Chondrocyte (in vitro differentiated cells): ENCODE data around the gene ZNF473. TPM values are rescaled to one million over a fixed set of nuclear protein-coding genes. Genes with fewer than 3 reads are reported as not detected.

Experiments
- DNase-seq: peaks from one replicate; pipeline ENCODE4 v3.0.0; 2021; ENCODE audit warnings: mixed read lengths, low spot score
- H3K27ac Mint-ChIP-seq: one replicate; pipeline ENCODE4 v1.8.0; 2021; ENCODE audit warnings: mild to moderate bottlenecking, moderate library complexity, mixed read lengths; ENCODE audit not compliant: unreplicated experiment
- H3K27me3 Mint-ChIP-seq: 2 replicates; pipeline ENCODE4 v1.8.0; 2021; ENCODE audit warnings: low read depth, mixed read lengths
- H3K36me3 Mint-ChIP-seq: 2 replicates; pipeline ENCODE4 v1.8.0; 2021; ENCODE audit warnings: low read depth, mixed read lengths
- H3K4me1 Mint-ChIP-seq: 2 replicates; pipeline ENCODE4 v1.8.0; 2021; ENCODE audit warnings: low read depth, mild to moderate bottlenecking, mixed read lengths
- H3K4me3 Mint-ChIP-seq: one replicate; pipeline ENCODE4 v1.8.0; 2021; ENCODE audit warnings: mild to moderate bottlenecking, moderate library complexity, mixed read lengths; ENCODE audit not compliant: unreplicated experiment
- H3K9me3 Mint-ChIP-seq: 2 replicates; pipeline ENCODE4 v1.8.0; 2021; ENCODE audit warnings: low read depth, mixed read lengths
- CTCF ChIP-seq: fragments of 200-600 bp; sonication (generic); IDR thresholded peaks from 2 replicates; pipeline ENCODE4 v1.5.0; 2021; ENCODE audit warnings: antibody characterized with exemption, mild to moderate bottlenecking, moderate library complexity
- total RNA-seq: library from RNA; stranded (reverse); gene quantifications from 3 replicates; pipeline ENCODE4 v1.2.1, GENCODE V29; 2021

ZNF473 gene
- total RNA-seq, 1 donor from 2014 or later = 7.3 TPM

- Mint-ChIP-seq H3K9me3 (no peaks in the 10 kb centered on the region), H3K4me3 (no peak overlapping the region), H3K36me3 (peaks cover 31% of the 10 kb centered on the region), H3K27me3 (no peaks in the 10 kb centered on the region), H3K4me1 (no peaks in the 10 kb centered on the region), H3K27ac (no peak overlapping the region)
- no peak for DNase-seq
- no peak for TF ChIP-seq CTCF
Observed at GRCh38 chr19:50016225-50016807, 9.5 kb upstream of the ZNF473 start.

- TF ChIP-seq CTCF = no peak
- Mint-ChIP-seq H3K27me3 (no peaks in the 10 kb centered on the region), H3K4me1 (peaks cover 13% of the 10 kb centered on the region), H3K36me3 (peaks cover 12% of the 10 kb centered on the region), H3K27ac (no peak overlapping the region), H3K4me3 (no peak overlapping the region), H3K9me3 (no peaks in the 10 kb centered on the region)
- no peak for DNase-seq
Observed at GRCh38 chr19:50020481-50020880, 5.3 kb upstream of the ZNF473 start.

GRCh38 chr19:50022823-50023222 is 3.0 kb upstream of the ZNF473 start:
- TF ChIP-seq CTCF = no peak
- Mint-ChIP-seq H3K27me3 (no peaks in the 10 kb centered on the region), H3K4me3 (no peak overlapping the region), H3K9me3 (no peaks in the 10 kb centered on the region), H3K4me1 (peaks cover 29% of the 10 kb centered on the region), H3K27ac (no peak overlapping the region), H3K36me3 (peaks cover 1% of the 10 kb centered on the region)
- no peak for DNase-seq

GRCh38 chr19:50024719-50025021 is 1.1 kb upstream of the ZNF473 start:
- peaks cover 29% of the 10 kb centered on the region for H3K4me1 Mint-ChIP-seq
- H3K27me3 Mint-ChIP-seq = no peaks in the 10 kb centered on the region
- no peak for TF ChIP-seq CTCF
- H3K4me3 Mint-ChIP-seq = peak overlapping the region; percentile 96
- DNase-seq = no peak
- no peaks in the 10 kb centered on the region for H3K36me3 Mint-ChIP-seq
- H3K9me3 Mint-ChIP-seq = no peaks in the 10 kb centered on the region
- peak overlapping the region; percentile 97 for H3K27ac Mint-ChIP-seq

GRCh38 chr19:50025022-50025793 is 597 bp upstream of the ZNF473 start, which contains the start of gene VRK3:
Gene VRK3, minus strand, starts transcription at chr19:50025372. Its CDS starts 9,210 bp downstream, at chr19:50016162.
- H3K27ac Mint-ChIP-seq = peak within 1 kb of the TSS; percentile 97
- H3K36me3 Mint-ChIP-seq = no peaks in the 10 kb centered on the region
- peak; percentile 99 for DNase-seq
- peak; percentile 41 for TF ChIP-seq CTCF
- H3K27me3 Mint-ChIP-seq = no peaks in the 10 kb centered on the region
- peak within 1 kb of the TSS; percentile 96 for H3K4me3 Mint-ChIP-seq
- H3K9me3 Mint-ChIP-seq = no peaks in the 10 kb centered on the region
- H3K4me1 Mint-ChIP-seq = peaks cover 29% of the 10 kb centered on the region
